RPMI8226 (cell line): Measurements from ENCODE around the gene TMED9.
"Not testable (repeated sequence)": the region's sequence is repeated elsewhere in the genome, so short reads cannot be mapped to it uniquely, and the experiment has no call there.

ENCODE experiments used
- DNase-seq: peaks from one replicate; pipeline ENCODE4 v3.0.0-alpha.2; 2015

Gene TMED9

GRCh38 chr5:177607115-177607451, 15.1 kb downstream of the TMED9 start:
- no peak for DNase-seq

- DNase-seq: peak; percentile 72
These were observed 15.6 kb downstream of the TMED9 start for GRCh38 chr5:177607452-177608192.

DNA sequence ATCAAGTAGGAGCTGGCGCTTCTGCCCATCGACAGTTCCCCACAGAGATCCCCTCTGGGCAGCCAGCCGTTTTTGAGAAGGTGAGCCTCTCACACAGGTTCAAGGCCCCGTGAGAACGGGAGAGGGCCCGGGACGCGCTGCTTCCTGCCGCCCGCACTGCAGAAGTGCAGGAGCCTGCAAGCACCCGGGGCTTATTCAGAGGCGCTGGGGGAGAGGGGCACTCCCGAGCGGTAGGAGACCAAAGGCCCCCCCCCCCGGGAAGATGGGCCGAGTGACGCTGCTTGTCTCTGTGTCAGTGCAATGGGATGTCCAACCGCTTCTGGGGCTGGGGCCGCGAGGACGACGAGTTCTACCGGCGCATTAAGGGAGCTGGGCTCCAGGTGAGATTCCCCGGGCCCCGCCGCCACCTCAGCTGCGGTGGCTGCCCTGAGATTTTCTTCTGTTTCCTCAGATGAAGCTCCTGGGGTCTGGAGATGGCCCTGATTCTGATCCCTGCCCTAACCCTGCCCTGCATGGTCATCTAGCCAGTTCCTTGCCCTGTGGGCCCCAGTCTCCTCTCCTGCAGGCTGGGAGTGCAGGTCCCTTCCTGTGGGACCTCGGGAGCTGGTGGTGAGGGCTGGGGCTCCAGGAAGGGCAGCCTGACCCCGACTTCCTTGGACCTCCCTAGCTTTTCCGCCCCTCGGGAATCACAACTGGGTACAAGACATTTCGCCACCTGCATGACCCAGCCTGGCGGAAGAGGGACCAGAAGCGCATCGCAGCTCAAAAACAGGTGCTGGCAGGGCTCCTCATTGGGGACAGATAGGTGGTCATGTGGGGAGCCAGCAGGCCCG, 16.5 kb downstream of the TMED9 start:
- DNase-seq: no peak

- DNase-seq: no peak
These were observed 17.4 kb downstream of the TMED9 start for GRCh38 chr5:177609076-177610059.

DNA sequence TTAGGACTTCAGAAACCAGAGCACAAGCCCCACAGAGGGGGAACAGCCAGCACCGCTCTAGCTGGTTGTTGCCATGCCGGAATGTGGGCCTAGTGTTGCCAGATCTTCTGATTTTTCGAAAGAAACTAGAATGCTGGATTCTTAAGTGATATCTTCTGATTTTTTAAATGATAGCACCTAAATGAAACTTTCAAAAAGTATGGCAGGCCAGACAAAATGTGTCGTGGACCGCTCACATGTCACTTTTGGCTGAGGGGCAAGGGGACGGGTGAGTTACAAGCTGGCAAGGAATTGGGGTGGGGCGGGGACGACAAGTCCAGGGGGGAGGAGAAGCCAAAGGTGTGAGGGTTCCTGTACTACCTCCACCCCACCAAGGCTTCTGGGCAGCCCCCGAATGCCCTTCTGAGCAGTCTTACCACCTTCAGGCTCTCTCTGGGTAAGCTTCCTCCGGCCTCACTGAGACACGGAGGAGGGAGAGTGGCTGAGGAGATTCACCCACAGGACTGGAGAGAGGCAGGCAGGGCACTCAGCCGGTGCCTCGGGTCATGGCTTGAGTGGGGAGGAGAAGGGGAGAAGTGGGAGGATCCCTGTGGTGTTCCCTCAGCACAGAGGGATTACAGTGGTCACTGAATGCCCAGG, 18.2 kb downstream of the TMED9 start:
- DNase-seq: no peak

- DNase-seq: no peak
These were observed 18.9 kb downstream of the TMED9 start for GRCh38 chr5:177610770-177611445.

- no peak for DNase-seq
These were observed 19.6 kb downstream of the TMED9 start for GRCh38 chr5:177611446-177612214.

- DNase-seq: no peak
These were observed 20.2 kb downstream of the TMED9 start for GRCh38 chr5:177612215-177612673.

DNA sequence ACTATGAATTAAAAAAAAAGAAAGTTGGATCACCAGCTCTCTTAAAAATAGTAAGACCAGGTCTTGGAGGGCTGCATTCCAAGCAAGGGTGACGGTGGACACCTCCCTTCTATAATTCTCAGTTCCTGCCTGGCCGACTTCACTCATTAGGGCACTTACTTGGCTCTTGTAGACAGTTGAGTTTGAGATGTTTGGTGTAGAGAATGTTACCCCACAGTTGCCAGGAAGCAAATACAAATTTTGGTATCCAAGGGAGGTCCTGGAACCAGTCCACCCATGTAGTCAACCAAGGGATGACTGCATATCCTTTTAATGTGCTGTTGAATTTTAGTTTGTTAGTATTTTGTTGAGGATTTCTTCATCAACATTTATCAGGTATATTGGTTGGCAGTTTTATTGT, 28.6 kb downstream of the TMED9 start:
- DNase-seq: no peak

- not testable (repeated sequence) for DNase-seq
These were observed 32.2 kb downstream of the TMED9 start for GRCh38 chr5:177624172-177624571.

GRCh38 chr5:177630186-177630585, 38.2 kb downstream of the TMED9 start:
- not testable (repeated sequence) for DNase-seq

DNA sequence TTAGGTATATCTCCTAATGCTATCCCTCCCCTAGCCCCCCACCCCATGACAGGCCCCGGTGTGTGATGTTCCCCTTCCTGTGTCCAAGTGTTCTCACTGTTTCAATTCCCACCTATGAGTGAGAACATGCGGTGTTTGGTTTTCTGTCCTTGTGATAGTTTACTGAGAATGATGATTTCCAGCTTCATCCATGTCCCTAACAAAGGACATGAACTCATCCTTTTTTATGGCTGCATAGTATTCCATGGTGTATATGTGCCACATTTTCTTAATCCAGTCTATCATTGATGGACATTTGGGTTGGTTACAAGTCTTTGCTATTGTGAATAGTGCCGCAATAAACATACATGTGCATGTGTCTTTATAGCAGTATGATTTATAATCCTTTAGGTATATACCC, 42.9 kb downstream of the TMED9 start:
- DNase-seq: not testable (repeated sequence)

GRCh38 chr5:177645462-177645861, 53.5 kb downstream of the TMED9 start:
- not testable (repeated sequence) for DNase-seq
